B cell (primary cell): ENCODE measurements around the gene ARPP19.

Experiments
- EZH2 ChIP-seq: IDR thresholded peaks from 2 replicates; pipeline ENCODE4 v1.6.1; 2012; ENCODE audit warnings: borderline replicate concordance, low read depth, mild to moderate bottlenecking, moderate library complexity, low read length; ENCODE audit not compliant: insufficient read depth, poor library complexity, severe bottlenecking
- TF ChIP-seq, protein P1 (sequence below): fragments of 200-600 bp; IDR thresholded peaks from one replicate; pipeline ENCODE4 v1.8.0; 2022; ENCODE audit warnings: antibody characterized with exemption, mild to moderate bottlenecking

DNA sequence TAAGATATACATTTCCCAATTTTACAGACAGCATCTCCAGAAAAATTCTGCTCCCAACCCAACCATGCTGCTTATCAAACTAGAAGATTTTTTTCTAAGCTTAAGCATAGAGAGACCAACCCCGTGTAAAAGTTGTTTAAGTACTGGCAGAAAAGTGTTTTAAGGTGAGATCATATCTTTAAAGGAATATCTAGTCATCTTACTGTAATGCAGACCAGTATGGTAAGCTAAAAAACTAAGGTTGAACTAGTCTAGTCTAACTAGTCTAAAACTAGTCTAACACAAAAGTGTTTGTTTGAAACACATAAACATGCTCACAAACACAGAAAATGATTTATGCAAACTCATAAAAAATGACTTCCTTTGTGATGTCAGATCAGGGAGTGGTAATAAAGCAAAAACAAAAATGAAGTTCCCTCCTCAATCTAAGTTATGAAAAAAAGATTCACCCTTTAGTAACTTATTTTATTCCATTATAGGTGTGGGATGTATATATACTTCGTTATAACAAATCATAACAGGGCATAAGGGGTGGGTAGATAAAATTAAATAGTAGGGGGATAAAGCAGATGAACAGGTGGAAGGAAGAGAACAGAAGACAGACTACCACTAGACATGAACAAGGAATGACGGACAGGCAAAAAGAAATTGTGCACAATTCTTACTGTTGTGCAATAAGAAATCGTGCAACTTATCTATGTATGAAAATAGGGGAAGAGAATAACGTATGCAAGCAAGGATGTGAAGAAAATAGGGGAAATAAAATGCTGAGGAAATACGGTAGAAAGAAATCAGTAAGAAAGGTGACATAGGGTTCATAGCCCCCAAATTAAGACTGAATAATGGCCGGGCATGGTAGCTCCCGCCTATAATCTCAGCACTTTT is 50.1 kb downstream of the ARPP19 start:
- TF ChIP-seq, protein P1, sequence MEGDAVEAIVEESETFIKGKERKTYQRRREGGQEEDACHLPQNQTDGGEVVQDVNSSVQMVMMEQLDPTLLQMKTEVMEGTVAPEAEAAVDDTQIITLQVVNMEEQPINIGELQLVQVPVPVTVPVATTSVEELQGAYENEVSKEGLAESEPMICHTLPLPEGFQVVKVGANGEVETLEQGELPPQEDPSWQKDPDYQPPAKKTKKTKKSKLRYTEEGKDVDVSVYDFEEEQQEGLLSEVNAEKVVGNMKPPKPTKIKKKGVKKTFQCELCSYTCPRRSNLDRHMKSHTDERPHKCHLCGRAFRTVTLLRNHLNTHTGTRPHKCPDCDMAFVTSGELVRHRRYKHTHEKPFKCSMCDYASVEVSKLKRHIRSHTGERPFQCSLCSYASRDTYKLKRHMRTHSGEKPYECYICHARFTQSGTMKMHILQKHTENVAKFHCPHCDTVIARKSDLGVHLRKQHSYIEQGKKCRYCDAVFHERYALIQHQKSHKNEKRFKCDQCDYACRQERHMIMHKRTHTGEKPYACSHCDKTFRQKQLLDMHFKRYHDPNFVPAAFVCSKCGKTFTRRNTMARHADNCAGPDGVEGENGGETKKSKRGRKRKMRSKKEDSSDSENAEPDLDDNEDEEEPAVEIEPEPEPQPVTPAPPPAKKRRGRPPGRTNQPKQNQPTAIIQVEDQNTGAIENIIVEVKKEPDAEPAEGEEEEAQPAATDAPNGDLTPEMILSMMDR = no peak
- TF ChIP-seq EZH2 = no peak
